K562 (cell line): ENCODE measurements around the gene BNIP1. TPM values are rescaled to one million over a fixed set of nuclear protein-coding genes. Genes with fewer than 3 reads are reported as not detected.

Experiments
- ETV1 ChIP-seq: fragments of 450-650 bp; conservative IDR thresholded peaks from 2 replicates; pipeline ENCODE4 v1.6.1; 2016; ENCODE audit warnings: missing genetic modification characterization, control low read depth, low read depth, missing compliant biosample characterization
- FOXM1 ChIP-seq, 2 experiments: fragments of 450-650 bp in 1 of 2; sonication (generic) in 1 of 2; formaldehyde crosslinking in 1 of 2; IDR thresholded peaks; 2 replicates each; pipeline versions ENCODE4 v1.6.1 to v1.9.0; 2017 to 2022; ENCODE audit warnings: low read depth in 2 of 2, mild to moderate bottlenecking in 2 of 2, missing genetic modification reagents in 1 of 2, moderate library complexity in 1 of 2
- GTF2E2 ChIP-seq: fragments of 200-800 bp; sonication (Bioruptor generic); IDR thresholded peaks from 2 replicates; pipeline ENCODE4 v1.6.1; 2016; ENCODE audit warnings: missing genetic modification characterization, missing compliant biosample characterization
- MECOM ChIP-seq: fragments of 250-450 bp; sonication (Bioruptor Pico); IDR thresholded peaks from 2 replicates; pipeline ENCODE4 v1.8.0; 2022; ENCODE audit warnings: inconsistent platforms
- MITF ChIP-seq: IDR thresholded peaks from 2 replicates; pipeline ENCODE4 v1.6.1; 2014; ENCODE audit warnings: antibody characterized with exemption
- NFRKB ChIP-seq: fragments of 450-650 bp; IDR thresholded peaks from 2 replicates; pipeline ENCODE4 v1.6.1; 2016; ENCODE audit warnings: low read depth
- NR2C2 ChIP-seq, 2 experiments: fragments of 200-800 bp in 1 of 2; sonication (Bioruptor generic) in 1 of 2; sonication (generic) in 1 of 2; formaldehyde crosslinking in 1 of 2; IDR thresholded peaks; 2 replicates each; pipeline versions ENCODE4 v1.6.1 to v1.8.0; 2016 to 2022; ENCODE audit warnings: mild to moderate bottlenecking in 1 of 2, missing compliant biosample characterization in 1 of 2, missing genetic modification characterization in 1 of 2, missing genetic modification reagents in 1 of 2
- POLR2AphosphoS5 ChIP-seq: IDR thresholded peaks from 2 replicates; pipeline ENCODE4 v1.6.1; 2011; ENCODE audit warnings: mild to moderate bottlenecking, low read depth, low read length, moderate library complexity; ENCODE audit not compliant: control insufficient read depth, insufficient read depth
- RFX7 ChIP-seq: fragments of 250-450 bp; sonication (Bioruptor Pico); IDR thresholded peaks from 2 replicates; pipeline ENCODE4 v1.5.1; 2021; ENCODE audit warnings: mild to moderate bottlenecking
- RNF2 ChIP-seq: sonication (generic); IDR thresholded peaks from 2 replicates; pipeline ENCODE4 v1.6.1; 2016
- SIRT6 ChIP-seq: IDR thresholded peaks from one replicate; pipeline ENCODE4 v1.6.1; 2012; ENCODE audit warnings: low read depth, mild to moderate bottlenecking, control low read depth, inconsistent platforms, low read length, moderate library complexity
- ZNF280A ChIP-seq: fragments of 450-650 bp; IDR thresholded peaks from 2 replicates; pipeline ENCODE4 v1.6.1; 2018; ENCODE audit warnings: mild to moderate bottlenecking, low read depth; ENCODE audit not compliant: partially characterized antibody
- ZNF76 ChIP-seq: fragments of 250-450 bp; sonication (Bioruptor Pico); IDR thresholded peaks from 2 replicates; pipeline ENCODE4 v1.4.0; 2020; ENCODE audit warnings: mild to moderate bottlenecking, moderate library complexity, borderline replicate concordance
- ZSCAN29 ChIP-seq: fragments of 450-650 bp; IDR thresholded peaks from 2 replicates; pipeline ENCODE4 v1.6.1; 2017
- polyA plus RNA-seq, 8 experiments: library from polyadenylated mRNA; depleted of rRNA in 4 of 8; stranded (reverse) in 5 of 8; unstranded in 3 of 8; fragments of >200 nt; fragmentation: Nextera tagmentation in 2 of 8; fragmentation: Illumina TruSeq in 1 of 8; extraction: Ambion mirVana in 2 of 8; extraction: Trizol in 1 of 8; gene quantifications; 2 replicates each; pipeline versions ENCODE4 v1.2.1 to v1.2.3, GENCODE V29; 2011 to 2014; ENCODE audit warnings: inconsistent platforms in 1 of 8, missing spikeins in 1 of 8
- total RNA-seq, 7 experiments: library from RNA; depleted of rRNA in 6 of 7; stranded (reverse); fragments of >200 nt in 6 of 7; fragmentation: Illumina TruSeq in 2 of 7; extraction: Trizol in 2 of 7; gene quantifications; 2 replicates each; pipeline versions ENCODE4 v1.2.1 to v1.2.3, GENCODE V29; 2011 to 2021; ENCODE audit warnings: low replicate concordance in 1 of 7
- TF ChIP-seq, protein P1 (sequence below): sonication (generic); formaldehyde crosslinking; IDR thresholded peaks from 2 replicates; pipeline ENCODE4 v1.4.0; 2020; ENCODE audit warnings: mild to moderate bottlenecking, missing genetic modification reagents
- TF ChIP-seq, protein P2 (sequence below): fragments of 450-650 bp; IDR thresholded peaks from 2 replicates; pipeline ENCODE4 v1.6.1; 2016; ENCODE audit warnings: borderline replicate concordance

The BNIP1 gene
- total and polyA plus RNA-seq, 9 of the 15 experiments (the other 6 are each of a cell fraction or from before 2014, with no cell fraction given), result 18.8 to 65.0 (median 26.2) TPM

DNA sequence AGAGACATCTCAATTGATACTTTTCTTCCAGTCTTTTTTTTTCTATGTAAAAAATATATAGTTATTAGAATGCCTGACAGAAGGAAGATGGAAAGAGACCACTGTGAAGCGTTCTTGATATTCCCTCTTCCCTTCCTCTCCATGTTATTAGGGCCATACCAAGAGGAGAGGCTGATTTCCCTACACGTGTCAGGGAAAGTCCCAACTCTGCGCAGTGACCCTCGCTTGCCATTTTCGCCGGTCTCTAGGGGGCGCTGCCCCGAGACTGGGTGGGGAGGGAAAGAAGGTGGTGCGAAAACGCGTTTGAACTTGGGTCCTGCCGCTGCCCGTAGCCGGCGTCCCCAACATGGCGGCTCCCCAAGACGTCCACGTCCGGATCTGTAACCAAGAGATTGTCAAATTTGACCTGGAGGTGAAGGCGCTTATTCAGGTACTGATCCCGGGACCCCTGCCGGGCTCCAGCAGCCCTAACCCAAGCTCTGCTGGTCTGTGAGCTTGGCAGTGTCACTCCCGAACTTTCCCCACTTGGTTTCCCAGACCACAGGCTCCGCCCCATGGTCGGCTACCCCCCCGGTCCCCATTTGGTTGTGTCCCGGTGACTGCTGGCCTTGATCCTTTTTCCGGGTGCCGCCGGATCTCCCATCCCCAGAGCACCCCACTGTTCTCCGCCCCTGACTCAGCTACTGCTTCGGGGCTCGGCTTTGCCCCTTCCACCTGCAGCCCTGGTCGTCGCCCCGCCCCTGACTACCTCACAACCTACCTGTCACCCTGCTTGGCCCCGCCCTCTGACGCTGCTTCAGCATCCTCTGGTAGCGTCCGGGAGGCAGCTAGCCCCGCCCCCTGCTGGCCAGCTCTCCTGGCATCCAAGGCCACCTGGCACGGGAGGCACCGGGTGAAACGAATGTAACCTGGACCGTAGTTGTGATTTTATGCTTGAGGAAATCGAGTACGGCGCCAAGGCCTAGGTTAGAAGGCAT lies at the start of gene BNIP1 (continued):
- TF ChIP-seq, protein P1, sequence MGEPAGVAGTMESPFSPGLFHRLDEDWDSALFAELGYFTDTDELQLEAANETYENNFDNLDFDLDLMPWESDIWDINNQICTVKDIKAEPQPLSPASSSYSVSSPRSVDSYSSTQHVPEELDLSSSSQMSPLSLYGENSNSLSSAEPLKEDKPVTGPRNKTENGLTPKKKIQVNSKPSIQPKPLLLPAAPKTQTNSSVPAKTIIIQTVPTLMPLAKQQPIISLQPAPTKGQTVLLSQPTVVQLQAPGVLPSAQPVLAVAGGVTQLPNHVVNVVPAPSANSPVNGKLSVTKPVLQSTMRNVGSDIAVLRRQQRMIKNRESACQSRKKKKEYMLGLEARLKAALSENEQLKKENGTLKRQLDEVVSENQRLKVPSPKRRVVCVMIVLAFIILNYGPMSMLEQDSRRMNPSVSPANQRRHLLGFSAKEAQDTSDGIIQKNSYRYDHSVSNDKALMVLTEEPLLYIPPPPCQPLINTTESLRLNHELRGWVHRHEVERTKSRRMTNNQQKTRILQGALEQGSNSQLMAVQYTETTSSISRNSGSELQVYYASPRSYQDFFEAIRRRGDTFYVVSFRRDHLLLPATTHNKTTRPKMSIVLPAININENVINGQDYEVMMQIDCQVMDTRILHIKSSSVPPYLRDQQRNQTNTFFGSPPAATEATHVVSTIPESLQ (CRISPR knock-in tag), result peak; percentile 82; the same call in 1 of the 2 replicates
- no peak for TF ChIP-seq ZSCAN29
- TF ChIP-seq MITF, result no peak
- TF ChIP-seq MECOM, result no peak
- TF ChIP-seq RFX7, result no peak
- peak; percentile 75; the same call in 1 of the 2 replicates for TF ChIP-seq POLR2AphosphoS5
- no peak for TF ChIP-seq NR2C2 (CRISPR knock-in tag; IDR thresholded peaks at IDR 0.05)
- peak; percentile 64 for TF ChIP-seq NR2C2 (tag; IDR thresholded peaks at IDR 0.05)
- no peak; the same call in 1 of the 2 replicates for TF ChIP-seq GTF2E2
- TF ChIP-seq ZNF280A, result no peak
- TF ChIP-seq FOXM1 (IDR thresholded peaks at IDR 0.05; ENCODE audit: low read depth), result no peak
- TF ChIP-seq FOXM1 (CRISPR knock-in tag; IDR thresholded peaks at IDR 0.05; ENCODE audit: low read depth), result peak; percentile 77; the same call in 1 of the 2 replicates
- TF ChIP-seq RNF2, result peak; percentile 78; the same call in 1 of the 2 replicates
- no peak for TF ChIP-seq ZNF76 (CRISPR knock-in tag)
- TF ChIP-seq SIRT6, result no peak
- TF ChIP-seq NFRKB, result peak; percentile 87
- TF ChIP-seq ETV1 (tag), result peak; percentile 67
- TF ChIP-seq, protein P2, sequence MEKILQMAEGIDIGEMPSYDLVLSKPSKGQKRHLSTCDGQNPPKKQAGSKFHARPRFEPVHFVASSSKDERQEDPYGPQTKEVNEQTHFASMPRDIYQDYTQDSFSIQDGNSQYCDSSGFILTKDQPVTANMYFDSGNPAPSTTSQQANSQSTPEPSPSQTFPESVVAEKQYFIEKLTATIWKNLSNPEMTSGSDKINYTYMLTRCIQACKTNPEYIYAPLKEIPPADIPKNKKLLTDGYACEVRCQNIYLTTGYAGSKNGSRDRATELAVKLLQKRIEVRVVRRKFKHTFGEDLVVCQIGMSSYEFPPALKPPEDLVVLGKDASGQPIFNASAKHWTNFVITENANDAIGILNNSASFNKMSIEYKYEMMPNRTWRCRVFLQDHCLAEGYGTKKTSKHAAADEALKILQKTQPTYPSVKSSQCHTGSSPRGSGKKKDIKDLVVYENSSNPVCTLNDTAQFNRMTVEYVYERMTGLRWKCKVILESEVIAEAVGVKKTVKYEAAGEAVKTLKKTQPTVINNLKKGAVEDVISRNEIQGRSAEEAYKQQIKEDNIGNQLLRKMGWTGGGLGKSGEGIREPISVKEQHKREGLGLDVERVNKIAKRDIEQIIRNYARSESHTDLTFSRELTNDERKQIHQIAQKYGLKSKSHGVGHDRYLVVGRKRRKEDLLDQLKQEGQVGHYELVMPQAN, result peak; percentile 93
